GM18517 (cell line): ENCODE results near the gene HOXD10.

Experiments used
- ATAC-seq: cut with Tn5 transposase; IDR thresholded peaks from one replicate; pipeline ENCODE4 v1.9.1; 2021; ENCODE audit warnings: mild to moderate bottlenecking, moderate library complexity; ENCODE audit not compliant: unreplicated experiment

HOXD10 gene

GRCh38 chr2:176094349-176094748, 22.2 kb upstream of the HOXD10 start:
- ATAC-seq: no peak

GRCh38 chr2:176095421-176095820, 21.2 kb upstream of the HOXD10 start:
- ATAC-seq: no peak

- no peak for ATAC-seq
Measured at GRCh38 chr2:176096243-176096985, 20.2 kb upstream of the HOXD10 start.

- peak; percentile 69 for ATAC-seq
Measured at GRCh38 chr2:176096986-176097819, 19.4 kb upstream of the HOXD10 start.

- ATAC-seq: no peak
Measured at GRCh38 chr2:176097820-176098365, 18.7 kb upstream of the HOXD10 start.

- ATAC-seq: no peak
Measured at GRCh38 chr2:176098366-176099158, 18.0 kb upstream of the HOXD10 start.

GRCh38 chr2:176099159-176099727, 17.3 kb upstream of the HOXD10 start:
- no peak for ATAC-seq

- no peak for ATAC-seq
Measured at GRCh38 chr2:176099728-176100546, 16.6 kb upstream of the HOXD10 start, which contains the start of gene HOXD12. TSS of gene HOXD12 (plus strand) at chr2:176099795. CDS start at chr2:176099802, 7 bp downstream.

- ATAC-seq: no peak
Measured at GRCh38 chr2:176100547-176101140, 15.9 kb upstream of the HOXD10 start.

- no peak for ATAC-seq
Measured at GRCh38 chr2:176101216-176101830, 15.3 kb upstream of the HOXD10 start.

GRCh38 chr2:176101842-176102241, 14.7 kb upstream of the HOXD10 start:
- no peak for ATAC-seq

GRCh38 chr2:176102309-176102866, 14.2 kb upstream of the HOXD10 start:
- ATAC-seq: no peak

- no peak for ATAC-seq
Measured at GRCh38 chr2:176103194-176103593, 13.4 kb upstream of the HOXD10 start.

GRCh38 chr2:176103742-176104315, 12.7 kb upstream of the HOXD10 start:
- no peak for ATAC-seq

GRCh38 chr2:176104316-176105077, 12.1 kb upstream of the HOXD10 start:
- no peak for ATAC-seq

GRCh38 chr2:176105078-176105729, 11.4 kb upstream of the HOXD10 start:
- ATAC-seq: no peak
